ENCODE data around the gene CHML.

The CHML gene

GRCh38 chr1:241615043-241615974 lies 24.9 kb downstream of the CHML start:
- DNase-seq = no peak

DNA sequence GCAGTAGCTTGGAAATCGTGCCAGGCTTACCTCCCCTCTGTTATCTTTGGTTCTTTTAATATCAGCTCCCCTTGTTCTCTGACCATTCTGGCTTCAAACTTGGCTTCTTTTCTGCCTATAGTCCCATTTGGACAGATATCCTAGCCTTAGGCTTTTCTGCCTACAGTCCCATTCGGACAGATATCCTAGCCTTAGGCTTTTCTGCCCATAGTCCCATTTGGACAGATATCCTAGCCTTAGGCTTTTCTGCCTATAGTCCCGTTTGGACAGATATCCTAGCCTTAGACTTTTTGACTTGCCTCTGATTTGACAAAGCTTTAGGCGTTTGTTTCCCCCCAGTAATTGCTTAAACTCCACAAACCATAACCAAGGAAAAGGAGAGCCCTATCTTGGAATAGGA lies 25.6 kb downstream of the CHML start:
- no peak for DNase-seq

- no peak for DNase-seq
Observed at GRCh38 chr1:241614144-241614543, 26.0 kb downstream of the CHML start.

- DNase-seq = peak in 1 of 2 donors; percentile 27
Observed at GRCh38 chr1:241612533-241613477, 27.4 kb downstream of the CHML start.

DNA sequence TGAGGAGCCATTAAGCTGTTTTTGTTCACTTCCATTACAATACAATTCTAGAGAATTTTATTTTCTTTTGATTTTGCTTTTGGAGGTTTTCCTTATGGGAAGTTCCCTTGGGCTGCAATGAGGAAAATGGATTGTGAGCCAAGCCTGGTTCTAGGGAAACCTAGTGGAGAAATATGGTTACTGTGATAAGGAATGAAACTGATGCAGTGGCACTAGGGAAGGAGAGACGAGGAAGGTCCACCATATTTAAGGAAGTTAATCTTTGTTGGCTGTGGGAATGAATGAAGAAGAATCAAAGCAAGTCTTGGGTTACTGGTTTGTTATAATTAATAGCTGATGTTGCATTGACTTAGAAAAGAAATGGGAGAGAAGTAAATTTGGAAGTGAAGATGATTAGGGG lies 28.4 kb downstream of the CHML start:
- DNase-seq = no peak

DNA sequence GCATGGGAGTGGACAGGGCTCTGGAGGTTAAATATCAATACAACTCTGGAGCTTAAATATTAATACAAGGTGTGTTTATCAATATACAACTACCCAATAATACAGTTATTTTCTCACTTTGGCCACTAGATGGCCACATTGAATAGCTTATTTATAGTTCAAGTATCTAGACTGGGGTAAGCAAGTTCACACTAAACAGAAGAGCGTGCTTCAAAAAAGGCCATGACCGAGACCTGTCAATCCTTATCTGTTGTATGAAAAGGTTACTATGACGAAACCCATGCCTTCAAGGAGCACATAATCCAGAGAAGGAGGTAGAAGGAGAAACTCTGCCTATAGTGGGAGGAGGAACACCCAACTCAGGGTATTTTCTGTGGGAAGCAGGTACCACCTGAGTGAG lies 29.1 kb downstream of the CHML start:
- DNase-seq = peak in 1 of 2 donors; percentile 70

DNA sequence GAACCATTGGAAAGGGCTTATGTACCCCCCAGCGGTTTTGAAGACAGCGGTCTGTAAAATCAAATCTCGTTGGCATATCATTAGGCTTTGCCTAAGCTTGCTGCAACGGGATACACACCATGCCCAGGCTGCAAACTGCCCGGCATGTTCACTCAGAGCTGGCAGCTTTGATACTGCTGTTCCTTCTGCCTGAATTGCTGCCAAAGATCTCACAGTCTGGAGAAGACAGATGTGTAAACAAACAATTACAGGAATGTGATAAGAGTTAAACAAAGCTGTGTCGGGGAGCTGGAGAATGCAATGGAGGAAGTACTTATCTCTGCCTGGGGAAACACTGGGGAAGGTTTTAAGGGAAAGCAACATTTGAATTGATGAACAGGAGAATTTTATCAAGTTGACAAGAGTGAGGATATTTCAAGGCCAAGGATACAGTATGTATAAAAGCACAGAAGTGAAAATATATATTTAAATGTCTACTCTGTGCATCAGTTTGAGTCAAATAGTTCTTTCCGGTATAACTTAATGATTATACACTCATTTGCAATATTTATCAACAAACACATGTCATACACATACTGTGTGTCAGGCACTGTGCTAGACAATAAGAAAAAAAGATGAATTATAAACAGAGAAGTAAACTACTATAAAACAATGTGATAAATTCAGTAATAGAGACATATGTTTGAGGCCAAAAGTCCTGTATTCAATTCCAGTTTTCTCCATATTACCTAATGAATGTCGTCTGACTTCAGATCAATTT lies 29.9 kb downstream of the CHML start:
- DNase-seq = no peak

- no peak for DNase-seq
Observed at GRCh38 chr1:241608379-241609033, 31.7 kb downstream of the CHML start.

- no peak for DNase-seq
Observed at GRCh38 chr1:241607497-241607896, 32.7 kb downstream of the CHML start.

DNA sequence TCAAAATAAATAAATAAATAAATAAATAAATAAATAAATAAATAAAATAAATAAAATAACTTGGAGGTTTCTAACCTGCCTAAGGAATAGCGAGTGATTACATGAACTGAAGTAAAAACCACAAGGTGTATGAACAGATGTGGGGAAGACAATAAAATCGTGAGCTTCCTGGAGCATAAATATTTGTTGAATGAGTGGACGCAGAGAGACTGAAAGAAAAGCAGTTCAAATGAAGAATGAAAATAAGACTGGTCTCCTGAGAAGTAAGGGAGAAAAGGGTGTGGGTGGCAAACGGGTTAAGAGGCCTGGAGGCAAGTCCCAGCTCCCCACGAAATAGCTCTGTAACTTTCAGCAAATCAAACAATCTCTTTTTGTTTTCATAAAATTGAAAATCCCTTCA lies 33.6 kb downstream of the CHML start:
- no peak for DNase-seq

- DNase-seq = no peak
Observed at GRCh38 chr1:241605146-241605805, 34.9 kb downstream of the CHML start.

GRCh38 chr1:241603731-241604245 lies 36.4 kb downstream of the CHML start:
- no peak for DNase-seq

GRCh38 chr1:241600496-241600901 lies 39.7 kb downstream of the CHML start:
- DNase-seq = no peak

DNA sequence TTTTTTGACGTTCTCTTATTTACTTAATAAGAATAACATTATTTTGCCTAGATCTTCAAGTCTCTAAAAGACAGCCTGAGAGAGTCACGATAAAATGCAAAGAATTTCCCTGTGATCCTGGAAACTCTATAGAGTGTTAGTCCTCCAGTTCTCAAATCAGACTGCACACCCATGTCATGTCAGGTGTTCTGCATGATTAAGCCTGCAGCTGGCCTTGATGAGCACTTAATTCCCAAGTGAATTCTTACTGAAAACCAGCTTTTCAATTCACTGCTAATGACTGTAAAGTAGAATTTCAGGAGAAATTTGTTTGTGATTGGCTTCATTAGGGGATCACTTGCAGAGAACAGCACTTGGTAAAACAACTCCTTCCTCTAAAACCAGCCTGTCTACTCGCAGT lies 41.9 kb downstream of the CHML start:
- peak in 1 of 2 donors; percentile 9 for DNase-seq

DNA sequence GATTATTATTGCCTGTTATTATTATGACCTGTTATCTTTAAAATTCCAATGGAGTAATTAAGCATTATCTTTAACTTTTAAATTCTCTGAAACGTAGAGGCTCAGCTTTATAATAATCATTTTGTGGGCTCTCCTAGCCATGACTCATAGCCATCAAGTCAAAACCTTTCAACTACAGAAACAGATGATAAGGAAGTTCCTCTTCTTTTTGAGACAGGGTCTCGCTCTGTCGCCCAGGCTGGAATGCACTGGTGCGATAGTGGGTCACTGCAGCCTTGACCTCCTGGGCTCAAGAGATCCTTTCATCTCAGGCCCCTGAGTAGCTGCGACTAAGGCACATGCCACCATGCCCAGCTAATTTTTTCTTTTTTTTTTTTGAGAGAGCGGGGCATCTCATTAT lies 43.5 kb downstream of the CHML start:
- DNase-seq = no peak

GRCh38 chr1:241593186-241593585 lies 47.0 kb downstream of the CHML start:
- DNase-seq = no peak

- DNase-seq = no peak
Observed at GRCh38 chr1:241592273-241592958, 47.8 kb downstream of the CHML start.

DNA sequence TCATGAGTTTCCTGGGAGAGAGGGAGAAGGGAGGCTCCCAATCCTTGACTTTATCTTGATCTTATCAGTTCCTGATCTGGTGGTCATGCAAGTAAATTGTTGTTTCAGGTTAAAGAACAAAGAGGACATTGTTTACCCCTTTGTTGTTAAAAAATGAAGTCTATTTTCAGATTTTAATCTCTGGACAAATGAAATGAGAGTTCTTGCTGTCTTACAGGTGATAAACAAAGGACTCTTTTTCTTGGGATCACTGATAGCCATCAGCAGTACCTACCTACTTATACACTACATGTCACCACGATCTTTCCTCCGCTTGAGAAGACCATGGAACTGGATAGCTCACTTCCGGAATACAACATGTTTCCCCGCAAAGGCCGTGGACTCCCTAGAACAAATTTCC lies 48.4 kb downstream of the CHML start:
- DNase-seq = no peak

- peak in 1 of 2 donors; percentile 6 for DNase-seq
Observed at GRCh38 chr1:241591317-241591716, 48.9 kb downstream of the CHML start.

- no peak for DNase-seq
Observed at GRCh38 chr1:241590719-241591118, 49.5 kb downstream of the CHML start.

Data from CD4-positive, alpha-beta T cell treated with Interleukin-1 beta for 1 hour (primary cell).